CD4-positive, alpha-beta T cell treated with Interferon alpha-2 for 1 hour (primary cell): ENCODE results near the gene DNMBP.
"Not testable (repeated sequence)": the region's sequence is repeated elsewhere in the genome, so short reads cannot be mapped to it uniquely, and the experiment has no call there.

ENCODE experiments used
- DNase-seq, 2 donors: peaks; one replicate each; pipeline ENCODE4 v3.0.0-alpha.2; 2020 to 2022

DNMBP gene

DNA sequence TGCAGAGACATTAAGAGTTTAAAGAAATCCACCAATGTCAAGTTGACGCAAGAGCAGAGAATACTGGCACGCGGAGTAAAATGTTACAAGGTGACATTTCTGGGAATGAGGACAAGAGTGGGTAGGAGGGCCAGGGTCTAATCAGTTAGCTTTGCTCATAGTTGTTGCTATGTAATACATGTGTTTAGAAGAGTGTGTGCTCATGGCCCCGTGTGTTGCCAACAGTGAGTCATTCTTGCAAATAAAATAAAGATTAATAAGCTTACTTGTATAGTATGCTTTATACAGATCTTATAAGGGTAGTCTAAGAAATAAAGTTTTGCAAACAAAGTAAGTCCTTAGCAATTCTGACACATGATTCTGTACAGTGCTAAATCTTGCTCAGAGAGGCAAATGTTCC lies 64.5 kb downstream of the DNMBP start:
- no peak for DNase-seq

DNA sequence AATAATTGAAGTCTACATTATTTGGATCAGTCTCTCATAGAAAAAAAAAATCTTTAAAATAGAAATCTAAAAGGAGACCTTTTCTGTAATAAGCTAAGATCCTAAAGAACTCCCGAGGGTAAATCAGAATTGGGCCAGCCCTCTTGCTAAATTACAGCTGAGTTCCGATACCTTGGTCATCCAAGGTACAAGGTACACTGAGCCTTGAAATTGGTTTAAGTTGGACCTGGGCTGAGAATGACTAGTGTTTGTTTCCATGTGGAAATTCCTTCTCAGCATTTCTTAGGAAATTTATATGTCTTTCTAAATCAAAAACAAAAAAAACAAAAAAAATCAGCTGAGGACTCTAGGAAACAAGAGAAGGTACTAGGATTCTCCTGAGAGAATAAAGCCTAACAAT lies 64.9 kb downstream of the DNMBP start:
- DNase-seq, result no peak

DNA sequence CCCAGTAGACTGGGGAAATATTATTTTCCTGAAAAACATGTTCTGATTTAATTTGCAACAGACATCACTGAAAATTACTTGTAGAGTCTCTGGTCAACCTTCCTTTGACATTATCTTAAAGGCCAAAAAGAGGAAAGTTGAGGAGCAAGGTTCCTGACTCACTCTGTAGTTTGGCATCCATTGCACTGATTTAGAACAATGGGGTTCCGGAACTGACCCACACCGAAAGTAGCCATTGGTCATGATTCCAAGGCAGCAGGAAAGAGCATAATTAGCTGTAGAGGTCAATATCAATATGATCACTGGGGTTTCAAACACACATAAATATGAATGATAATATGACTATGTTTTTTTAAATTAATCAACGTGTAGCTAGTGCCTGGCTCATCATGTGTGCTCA lies 65.8 kb downstream of the DNMBP start:
- no peak for DNase-seq

DNA sequence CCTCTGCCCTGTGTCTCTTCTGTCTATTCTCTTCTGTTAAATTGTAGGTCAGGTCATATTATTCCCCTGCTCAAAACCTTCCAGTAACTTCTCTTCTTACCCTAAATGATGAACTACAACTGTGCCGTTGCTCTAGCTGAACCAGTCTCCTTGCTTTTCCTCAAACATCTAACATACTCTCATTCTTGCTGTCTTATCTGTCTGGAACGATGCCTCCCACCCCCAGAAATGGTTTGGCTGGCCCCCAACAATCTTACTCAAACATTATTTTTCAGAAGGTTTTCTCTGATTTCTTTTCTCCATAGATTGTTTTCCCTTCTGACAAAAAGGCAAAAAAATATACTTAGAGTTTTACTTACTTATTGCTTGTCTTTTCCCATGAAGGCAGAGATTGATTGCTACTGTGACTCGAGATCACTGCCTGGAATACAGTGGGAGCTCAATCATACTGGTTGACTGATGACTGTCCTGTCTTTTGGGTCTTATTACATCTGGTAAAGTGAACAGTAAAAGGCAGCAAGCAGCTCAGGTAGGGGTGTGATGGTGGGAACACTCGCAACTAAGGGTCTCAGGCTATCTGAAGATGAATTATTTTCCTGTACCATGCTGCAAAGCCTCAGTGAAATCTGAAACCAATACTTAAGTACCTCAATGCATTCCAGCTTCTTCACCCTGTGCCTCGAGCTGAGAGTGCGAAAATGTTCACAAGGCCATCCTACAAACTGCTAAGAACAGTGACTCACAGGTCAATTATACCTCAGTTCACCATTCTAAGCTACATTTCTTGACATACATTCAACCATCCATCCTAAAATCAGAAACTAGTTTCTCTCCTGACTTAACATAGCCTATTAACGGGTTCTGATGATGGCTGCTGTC lies 67.6 kb downstream of the DNMBP start:
- no peak for DNase-seq

DNA sequence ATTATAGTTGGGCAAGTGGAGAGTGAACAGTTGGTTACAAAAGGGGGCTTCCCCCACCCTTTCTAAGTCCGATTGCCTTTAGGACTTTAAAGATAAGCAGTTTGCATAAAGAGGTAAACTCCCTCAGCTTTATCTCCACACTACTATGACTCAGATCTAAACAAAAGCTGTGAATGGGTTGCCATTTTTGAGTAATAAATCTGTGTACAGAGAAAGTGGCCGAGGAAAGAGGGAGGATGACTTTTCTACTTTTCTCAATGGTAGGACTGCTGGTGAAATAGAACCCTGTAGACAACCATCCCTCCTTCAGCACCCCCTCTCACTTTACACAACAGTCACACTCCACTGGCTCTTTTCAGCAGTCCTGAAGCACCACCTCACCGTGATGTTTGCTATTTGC lies 71.2 kb downstream of the DNMBP start:
- no peak for DNase-seq

DNA sequence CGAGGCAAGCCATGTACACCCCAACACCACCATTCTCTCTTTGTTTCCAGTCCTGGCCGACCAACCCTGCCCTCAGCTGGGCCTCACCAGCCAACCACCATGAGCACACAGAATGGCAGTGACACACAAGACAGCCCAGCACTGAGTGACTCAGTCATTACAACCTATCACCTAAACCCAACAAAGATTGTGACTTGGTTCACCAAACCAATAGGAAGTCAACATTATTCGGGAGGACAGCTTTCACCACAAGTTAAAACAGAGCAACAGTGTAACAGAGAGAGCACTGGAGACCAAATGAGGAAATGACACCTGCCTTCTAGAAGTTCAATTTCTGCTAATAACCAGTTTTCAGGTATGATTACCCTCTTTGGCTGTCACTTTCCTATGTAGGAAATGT lies 72.1 kb downstream of the DNMBP start:
- DNase-seq, result no peak

DNA sequence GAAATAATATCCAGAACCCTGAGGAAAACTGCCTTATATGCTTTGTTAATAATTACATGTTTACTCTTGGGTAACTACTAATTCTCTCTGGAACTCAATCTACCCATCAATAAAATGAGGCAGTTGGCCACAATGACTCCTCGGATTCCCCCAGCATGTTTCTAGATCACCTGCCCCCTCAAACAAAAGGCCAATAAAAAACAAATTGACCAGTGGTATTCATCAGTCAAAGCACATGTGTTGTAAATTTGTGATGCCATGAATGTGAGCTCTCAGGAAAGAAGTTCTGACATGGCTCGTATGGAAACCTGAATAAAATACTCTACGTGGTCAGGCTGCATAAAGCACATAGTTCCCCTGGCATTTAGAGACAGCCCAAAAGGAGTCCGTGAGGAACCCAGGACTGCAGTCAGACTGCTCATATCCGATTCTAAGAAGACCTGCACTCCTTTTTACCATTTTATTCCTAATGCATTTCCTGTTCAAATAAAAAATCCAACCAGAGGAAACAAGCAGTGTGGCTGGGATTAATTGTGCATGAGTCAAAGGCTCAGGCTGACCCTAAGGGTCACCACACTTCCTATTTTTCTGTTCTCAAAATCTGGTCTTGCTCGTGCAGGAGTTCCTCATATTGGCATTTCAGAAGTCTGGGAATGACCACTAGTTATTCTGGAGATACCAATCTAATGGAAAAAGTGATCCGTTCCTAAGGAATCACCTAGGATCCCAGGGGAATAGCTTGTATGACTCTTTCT lies 77.4 kb downstream of the DNMBP start:
- not testable (repeated sequence) for DNase-seq

DNA sequence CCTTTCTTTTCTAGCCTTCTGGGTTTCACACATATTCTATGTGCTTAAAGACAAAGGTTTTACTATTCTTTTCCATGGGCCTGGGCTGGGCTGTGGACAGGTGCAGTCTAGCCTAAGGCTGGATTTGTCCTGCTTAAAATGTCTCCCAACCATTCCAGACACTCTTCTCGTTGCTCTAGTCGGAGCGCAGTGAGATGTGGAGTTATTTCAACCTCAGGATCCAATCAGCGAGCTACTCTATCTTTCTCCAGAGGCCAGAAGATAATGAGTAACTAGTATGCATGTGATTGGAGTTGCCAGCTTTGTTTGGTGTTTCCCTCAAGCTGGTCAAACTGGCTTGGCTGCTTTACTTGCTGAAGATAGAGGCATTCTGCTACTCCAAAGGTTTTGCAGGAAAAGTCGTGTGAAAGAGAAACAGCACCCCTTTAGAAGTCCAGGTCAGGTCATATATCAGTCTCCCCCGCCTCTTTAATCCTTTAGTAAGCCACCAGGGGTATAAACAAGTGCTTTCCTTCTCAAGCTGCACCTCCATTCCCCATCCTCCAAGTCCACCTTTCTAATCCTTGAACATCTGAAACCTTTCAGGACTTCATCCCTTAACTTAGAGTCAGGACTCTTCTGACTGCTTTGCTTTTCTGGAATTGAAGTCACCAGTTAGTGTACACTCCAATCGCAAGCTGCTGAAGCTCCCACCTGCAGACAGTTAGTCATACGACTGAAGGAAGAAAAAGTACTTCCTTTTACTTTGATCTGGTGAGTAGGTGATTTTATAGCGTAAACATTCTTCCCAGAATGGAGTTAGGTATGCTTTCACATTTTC lies 78.8 kb downstream of the DNMBP start:
- DNase-seq, result no peak

DNA sequence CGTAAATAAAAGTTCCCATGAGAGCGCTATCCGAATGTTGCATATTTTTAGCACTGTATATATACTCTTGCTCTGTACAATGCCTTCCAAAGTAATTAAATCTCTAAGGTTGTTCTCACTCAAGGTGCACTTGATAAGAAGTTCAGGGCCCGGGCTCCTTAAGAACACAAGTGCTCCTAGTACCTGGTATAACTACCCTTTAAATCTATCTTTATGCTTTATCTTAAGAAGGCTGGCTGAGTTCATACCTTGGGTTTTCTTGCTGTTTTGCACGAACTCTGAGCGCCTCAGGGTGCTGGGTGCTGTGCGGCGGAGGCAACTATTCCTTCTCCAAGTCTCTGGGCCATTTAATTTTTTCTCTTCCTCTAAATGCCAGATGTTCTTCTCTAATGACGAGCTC lies 80.4 kb downstream of the DNMBP start:
- DNase-seq, result no peak

DNA sequence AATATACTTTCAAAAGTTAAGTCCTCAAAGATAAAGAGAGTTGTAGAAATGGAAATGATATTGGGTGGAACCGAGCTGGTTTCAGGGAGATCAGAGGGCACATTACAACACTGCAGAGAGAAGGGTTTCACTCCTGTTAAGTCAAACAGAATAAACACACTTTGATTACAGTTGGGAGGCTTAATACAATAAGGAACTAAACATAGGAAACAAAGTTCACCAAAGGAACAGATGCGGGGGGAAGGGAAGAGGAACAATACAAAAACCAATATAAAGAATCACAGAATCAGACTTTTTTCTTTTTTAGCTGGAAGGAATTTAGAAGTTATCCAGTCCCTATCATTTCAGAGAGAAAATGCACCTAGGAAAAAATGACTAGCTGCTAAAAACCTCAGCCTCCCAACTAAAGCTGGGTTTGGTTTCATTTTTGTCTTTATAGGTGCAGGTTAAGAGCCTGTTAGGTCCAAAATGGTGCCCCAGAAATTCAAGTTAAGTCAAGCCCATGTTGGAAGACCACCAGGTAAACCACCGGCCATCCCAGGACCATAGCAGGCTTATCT lies 81.9 kb downstream of the DNMBP start:
- no peak for DNase-seq

DNA sequence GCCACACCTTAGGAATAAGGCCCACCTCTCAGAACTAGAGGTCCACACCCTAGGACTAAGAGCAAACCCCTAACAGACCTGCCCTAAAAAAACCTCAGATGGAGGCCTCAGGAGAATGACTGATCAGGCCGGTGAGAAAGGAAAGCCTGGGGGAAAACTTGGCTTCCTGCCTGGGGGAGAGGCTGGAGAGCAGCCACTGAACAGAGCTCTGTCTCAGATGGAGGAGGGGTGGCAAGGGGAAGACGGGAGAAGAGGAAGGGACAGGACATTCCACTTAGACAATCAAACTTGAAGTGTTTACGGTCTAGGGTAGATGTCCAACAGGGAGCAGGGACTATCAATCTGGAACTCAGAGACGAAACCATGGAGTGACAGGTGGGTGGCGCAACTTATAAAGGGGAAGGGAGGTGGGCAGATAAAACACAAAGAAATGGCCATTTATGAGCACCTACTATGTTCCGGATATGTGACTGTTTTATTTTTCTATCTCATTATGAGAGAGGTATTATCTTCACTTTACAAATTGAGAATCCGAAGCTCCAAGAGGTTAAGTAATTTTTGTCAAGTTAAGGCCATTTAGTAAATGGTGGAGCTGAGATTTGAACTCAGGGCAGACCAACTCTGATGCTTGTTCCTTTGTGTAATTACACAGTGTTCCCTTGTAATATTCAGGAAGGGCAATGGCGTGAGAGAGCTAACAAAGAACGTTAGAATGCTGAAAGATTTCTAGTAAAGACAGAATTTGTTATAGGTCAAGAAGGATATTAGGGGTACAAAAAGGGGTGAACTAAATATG lies 82.6 kb downstream of the DNMBP start:
- no peak for DNase-seq

DNA sequence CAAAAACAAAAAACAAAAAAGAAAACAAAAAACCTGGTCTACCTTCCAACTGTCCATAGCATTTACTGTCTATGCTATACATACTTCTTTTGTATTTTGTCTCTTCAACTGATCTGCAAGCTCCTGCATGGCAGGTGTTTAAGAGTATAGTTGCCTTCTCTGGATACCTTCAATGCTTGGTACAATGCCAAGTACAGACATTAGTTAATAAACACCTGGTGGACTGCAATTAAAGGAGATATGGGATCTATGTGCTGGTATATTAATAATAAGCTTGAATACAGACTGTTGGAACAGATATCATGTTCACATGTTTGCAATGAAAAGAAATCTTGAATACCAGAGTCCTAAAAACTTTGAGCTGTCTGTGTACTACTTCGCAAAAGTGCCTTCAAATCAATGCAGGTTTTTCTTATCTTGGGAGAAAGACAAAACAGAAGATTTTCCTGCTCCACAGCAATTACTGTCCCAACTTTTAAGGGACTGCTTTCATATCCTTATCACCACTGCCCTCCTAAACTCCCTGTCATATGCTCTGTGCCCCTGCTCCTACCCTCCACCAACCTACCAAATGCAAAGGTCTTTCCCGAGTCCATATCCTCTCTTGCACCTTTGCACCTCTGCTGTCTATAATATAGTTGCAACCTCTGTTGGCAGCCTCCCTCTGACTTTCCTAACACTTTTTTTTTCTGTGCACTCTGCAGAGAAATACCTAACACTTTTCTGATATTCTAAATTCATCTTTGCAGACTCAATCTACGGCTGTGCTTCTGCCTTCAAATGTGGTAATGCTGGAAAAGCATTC lies 85.1 kb downstream of the DNMBP start:
- DNase-seq, result no peak

DNA sequence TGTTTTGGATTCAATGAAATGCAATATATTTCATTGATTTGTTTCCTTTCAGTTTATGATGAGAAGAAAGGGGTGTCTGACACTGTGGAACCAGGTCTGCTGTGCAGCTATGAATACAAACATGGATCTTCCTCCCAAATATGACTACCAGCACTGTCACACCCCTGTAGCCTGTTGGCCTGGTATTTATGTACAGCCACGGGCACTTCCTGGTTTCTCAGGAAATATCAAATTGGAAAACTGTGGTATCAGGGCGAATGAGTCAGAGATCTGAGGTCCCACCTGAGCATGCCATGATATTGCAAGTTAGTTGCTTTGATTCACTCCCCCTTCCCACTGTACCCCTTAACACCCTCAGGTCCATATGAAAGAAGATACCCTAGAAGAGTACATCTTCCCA lies 87.8 kb downstream of the DNMBP start:
- DNase-seq, result no peak

DNA sequence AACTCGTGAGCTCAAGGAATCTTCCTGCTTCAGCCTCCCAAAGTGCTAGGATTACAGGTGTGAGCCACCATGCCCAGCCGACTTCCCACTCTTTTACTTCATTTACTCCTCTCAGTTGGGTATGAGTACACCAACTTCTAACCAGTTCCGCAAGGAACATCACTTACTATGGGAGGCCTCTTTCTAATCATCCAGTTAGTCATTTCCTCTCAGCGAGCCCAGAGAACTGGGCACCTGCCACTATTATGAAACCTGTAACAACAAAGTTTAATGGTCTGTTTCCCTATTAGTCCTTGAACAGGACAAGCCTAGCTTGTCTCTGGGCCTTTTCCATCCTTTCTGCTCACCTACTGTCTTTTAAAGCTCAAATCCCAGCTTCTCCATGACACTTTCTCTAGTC lies 88.8 kb downstream of the DNMBP start:
- no peak for DNase-seq

DNA sequence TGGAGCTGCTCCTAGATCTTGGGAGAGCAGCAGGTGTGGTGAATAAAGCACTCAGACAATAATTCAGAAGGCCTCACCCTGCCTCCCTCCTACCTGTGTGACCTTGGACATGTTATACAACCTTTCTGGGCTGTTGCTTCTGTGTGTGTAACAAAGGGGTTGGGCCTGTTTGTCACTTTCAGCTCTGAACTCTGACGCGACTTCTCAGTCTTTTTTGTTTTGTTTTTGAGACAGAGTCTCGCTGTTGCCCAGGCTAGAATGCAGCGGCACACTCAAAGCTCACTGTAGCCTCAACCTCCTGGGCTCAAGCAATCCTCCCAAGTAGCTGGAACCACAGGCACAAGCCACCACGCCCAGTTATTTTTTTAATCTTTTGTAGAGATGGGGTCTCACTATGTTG lies 89.3 kb downstream of the DNMBP start:
- DNase-seq, result no peak

DNA sequence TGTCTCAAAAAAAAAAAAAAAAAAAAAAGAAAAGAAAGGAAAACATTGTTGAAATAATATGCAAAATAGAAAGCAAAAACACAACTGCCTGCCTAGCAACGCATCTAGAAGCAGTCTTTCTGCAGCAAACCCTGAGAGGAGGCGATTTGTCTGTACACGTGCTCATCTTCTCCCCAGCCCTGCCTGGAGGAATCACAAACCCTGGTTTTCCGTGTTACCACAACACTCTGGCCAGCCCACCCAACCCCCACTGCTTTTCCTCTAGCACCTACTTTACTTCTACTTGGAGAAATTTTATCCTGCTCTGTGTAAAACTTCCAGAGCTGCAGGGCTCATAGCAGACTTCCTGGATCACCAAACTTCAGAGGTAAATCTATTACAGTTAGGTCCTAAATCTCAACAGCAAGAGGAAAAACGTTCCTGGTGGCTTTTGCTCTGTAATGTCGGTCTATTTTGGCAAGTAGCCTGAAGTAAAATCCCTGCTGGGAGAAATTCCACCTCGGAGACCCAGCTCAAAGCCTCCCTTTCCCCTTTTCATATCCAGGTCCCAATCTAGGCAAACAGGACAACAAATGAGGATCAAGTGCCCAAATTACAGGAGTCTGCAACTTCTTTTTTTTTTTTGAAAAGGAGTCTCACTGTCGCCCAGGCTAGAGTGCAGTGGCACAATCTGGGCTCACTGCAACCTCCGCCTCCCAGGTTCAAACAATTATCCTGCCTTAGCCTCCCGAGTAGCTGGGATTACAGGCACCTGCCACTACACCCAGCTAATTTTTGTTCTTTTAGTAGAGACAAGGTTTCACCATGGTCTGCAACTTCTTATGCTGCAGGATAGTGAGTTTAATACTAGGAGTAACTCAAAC lies 91.6 kb downstream of the DNMBP start:
- DNase-seq, result no peak

DNA sequence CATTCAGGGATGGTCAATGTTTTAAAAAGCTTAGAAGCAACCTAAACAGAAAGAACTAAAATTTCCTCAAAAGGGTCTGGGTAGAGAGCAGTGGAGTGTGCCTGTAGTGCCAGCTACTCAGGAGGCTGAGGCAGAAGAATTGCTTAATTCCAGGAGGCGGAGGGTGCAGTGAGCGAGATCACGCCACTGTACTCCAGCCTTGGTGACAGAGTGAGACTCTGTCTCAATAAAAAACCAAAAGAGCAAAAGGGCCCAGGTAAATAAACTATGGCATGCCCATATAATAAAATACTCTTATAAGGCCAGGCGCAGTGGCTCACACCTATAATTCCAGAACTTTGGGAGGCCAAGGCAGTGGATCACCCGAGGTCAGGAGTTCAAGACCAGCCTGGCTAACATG lies 93.0 kb downstream of the DNMBP start:
- no peak for DNase-seq

DNA sequence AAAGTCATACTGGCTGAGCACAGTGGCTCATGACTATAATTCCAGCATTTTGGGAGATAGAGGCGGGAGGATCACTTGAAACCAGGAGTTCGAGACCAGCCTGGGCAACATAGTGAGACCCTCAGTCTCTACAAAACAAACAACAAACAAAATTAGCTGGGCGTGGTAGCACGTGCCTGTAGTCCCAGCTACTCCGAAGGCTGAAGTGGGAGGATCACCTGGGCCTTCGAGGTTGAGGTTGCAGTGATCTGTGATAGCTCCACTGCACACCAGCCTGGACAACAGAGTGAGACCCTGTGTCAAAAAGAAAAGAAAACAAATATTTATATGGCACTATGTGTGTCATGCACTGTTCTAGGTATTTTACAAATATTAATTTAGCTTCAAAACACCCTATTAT lies 94.3 kb downstream of the DNMBP start:
- DNase-seq, result no peak

DNA sequence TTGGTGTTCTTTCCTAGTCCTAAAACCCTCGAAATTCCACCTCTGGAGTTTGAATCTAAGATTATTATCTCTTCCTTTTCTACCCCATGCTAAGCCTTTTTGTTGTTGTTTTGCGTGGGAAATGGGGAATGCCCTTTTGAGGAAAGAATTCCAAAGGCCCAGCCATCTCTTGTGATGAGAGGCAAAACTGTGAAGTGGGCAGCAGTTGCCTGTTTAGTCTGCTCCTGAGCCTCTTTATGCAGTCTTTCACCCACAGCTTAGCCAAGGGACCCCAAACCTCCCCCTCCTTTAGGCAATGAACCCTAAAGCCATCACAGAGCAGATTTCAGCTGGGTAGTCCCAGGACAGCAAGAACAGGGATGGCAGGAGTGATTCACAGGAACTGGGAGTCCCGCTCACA lies 95.5 kb downstream of the DNMBP start:
- no peak for DNase-seq

DNA sequence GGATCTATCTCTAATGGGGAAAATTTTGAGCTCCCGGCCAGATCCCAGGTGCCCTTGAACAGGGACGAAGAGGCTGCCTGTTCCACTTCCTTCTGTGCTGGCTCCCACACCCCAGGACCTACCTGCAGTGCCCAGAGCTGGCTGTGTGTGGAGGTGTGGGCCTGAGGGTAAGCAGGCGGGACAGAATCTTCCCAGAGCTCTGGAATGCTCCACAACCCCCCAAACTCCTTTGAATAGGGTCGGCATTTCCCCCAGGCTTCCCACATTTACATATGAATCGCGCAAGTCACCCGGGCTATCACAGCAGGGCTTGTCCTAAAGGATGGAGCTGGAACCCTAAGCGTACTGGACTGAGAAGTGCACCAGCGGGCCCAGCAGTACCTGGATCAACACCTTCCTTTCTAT lies 95.9 kb downstream of the DNMBP start:
- no peak for DNase-seq
